Activated CD4-positive, alpha-beta T cell treated with anti-CD3 and anti-CD28 coated beads, Interleukin-2, amount 50 U/mL, for 1 hour (primary cell): ENCODE data around the gene THSD8.
"Not testable (repeated sequence)": the region's sequence is repeated elsewhere in the genome, so short reads cannot be mapped to it uniquely, and the experiment has no call there.

Source experiments
- DNase-seq: peaks from one replicate; pipeline ENCODE4 v3.0.0-alpha.2; 2020

Gene THSD8

GRCh38 chr19:12825254-12826131 lies 23.6 kb downstream of the THSD8 start:
- DNase-seq: no peak

GRCh38 chr19:12828494-12828893 lies 26.6 kb downstream of the THSD8 start:
- no peak for DNase-seq

- DNase-seq: no peak
Observed at GRCh38 chr19:12833418-12833737, 31.5 kb downstream of the THSD8 start.

- DNase-seq: peak; percentile 35
Observed at GRCh38 chr19:12833738-12834565, 32.1 kb downstream of the THSD8 start.

GRCh38 chr19:12834566-12834943 lies 32.7 kb downstream of the THSD8 start, which contains the start of gene RTBDN:
RTBDN (minus strand) TSS chr19:12834579; CDS start chr19:12829979, 4,600 bp downstream.
- DNase-seq: no peak

GRCh38 chr19:12834976-12835757 lies 33.3 kb downstream of the THSD8 start:
- DNase-seq: no peak

- no peak for DNase-seq
Observed at GRCh38 chr19:12836529-12836863, 34.6 kb downstream of the THSD8 start.

GRCh38 chr19:12837225-12837624 lies 35.4 kb downstream of the THSD8 start:
- DNase-seq: no peak

- peak; percentile 50 for DNase-seq
Observed at GRCh38 chr19:12838182-12838885, 36.5 kb downstream of the THSD8 start, which contains the start of gene MAST1. MAST1 (plus strand) TSS chr19:12838515; CDS start chr19:12838573, 58 bp downstream.

GRCh38 chr19:12838886-12839756 lies 37.3 kb downstream of the THSD8 start:
- no peak for DNase-seq

GRCh38 chr19:12840091-12841079 lies 38.5 kb downstream of the THSD8 start:
- DNase-seq: peak; percentile 32

GRCh38 chr19:12841094-12841493 lies 39.2 kb downstream of the THSD8 start:
- DNase-seq: no peak

GRCh38 chr19:12842511-12842910 lies 40.6 kb downstream of the THSD8 start:
- no peak for DNase-seq

- DNase-seq: no peak
Observed at GRCh38 chr19:12843328-12843727, 41.5 kb downstream of the THSD8 start.

- no peak for DNase-seq
Observed at GRCh38 chr19:12843999-12844732, 42.3 kb downstream of the THSD8 start.

- not testable (repeated sequence) for DNase-seq
Observed at GRCh38 chr19:12846613-12847012, 44.7 kb downstream of the THSD8 start.

GRCh38 chr19:12847159-12848139 lies 45.6 kb downstream of the THSD8 start:
- peak; percentile 75 for DNase-seq
